Measurements from ENCODE around the gene ADAM12. TPM values are rescaled to one million over a fixed set of nuclear protein-coding genes. Genes with fewer than 3 reads are reported as not detected.

ADAM12 gene
- total RNA-seq, 2 donors from 2014 or later = 0.46 TPM; not detected in 1

DNA sequence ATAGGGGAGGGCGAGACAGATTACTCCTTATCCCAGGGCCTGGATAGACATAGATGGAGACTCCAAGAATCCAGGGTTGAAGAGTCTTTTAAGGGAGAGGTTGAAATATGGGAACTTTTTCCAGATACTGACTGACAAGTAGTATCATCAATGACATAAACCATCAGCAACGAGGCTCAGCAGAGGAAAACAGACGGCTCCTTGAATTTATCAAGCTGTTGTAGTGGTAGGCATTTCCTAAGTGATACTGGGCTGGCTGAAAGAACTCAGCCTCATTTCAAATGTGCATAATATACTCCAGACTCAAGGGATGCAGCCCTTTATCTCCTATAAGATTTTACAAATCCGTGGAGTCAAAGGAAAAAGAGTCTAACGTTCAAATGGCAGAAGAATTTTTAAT lies 341.4 kb downstream of the ADAM12 start:
- no peaks in the 10 kb centered on the region for H3K4me1 ChIP-seq (ENCODE audit: control insufficient read depth, insufficient read depth, low read length)
- Mint-ChIP-seq H3K4me1 (peaks cover 4% of the 10 kb centered on the region), H3K4me3 (no peak overlapping the region), H3K9me3 (no peaks in the 10 kb centered on the region), H3K36me3 (ENCODE audit: low read depth) (no peaks in the 10 kb centered on the region), H3K27me3 (ENCODE audit: insufficient read depth) (peaks cover 5% of the 10 kb centered on the region), H3K27ac (no peak overlapping the region)
- no peaks in the 10 kb centered on the region for H3K36me3 ChIP-seq (ENCODE audit: control insufficient read depth, insufficient read depth, low read length)
- WGBS, 2 experiments (ENCODE audit: insufficient coverage in 1 of 2, insufficient read length in 1 of 2) = 89 to 95% methylated on average over 4 to 5 of the region's 5 CpGs
- no peak overlapping the region for H3K4me3 ChIP-seq (ENCODE audit: low read length)
- no peaks in the 10 kb centered on the region for H3K27me3 ChIP-seq (ENCODE audit: control insufficient read depth, insufficient read depth, low read length, poor library complexity, severe bottlenecking)
- no peak overlapping the region for H3K27ac ChIP-seq (ENCODE audit: low read depth, low read length)
- DNase-seq = no peak
- H3K9ac ChIP-seq (ENCODE audit: extremely low read depth, low read length, poor library complexity, severe bottlenecking) = no peak overlapping the region
- TF ChIP-seq, protein P1, sequence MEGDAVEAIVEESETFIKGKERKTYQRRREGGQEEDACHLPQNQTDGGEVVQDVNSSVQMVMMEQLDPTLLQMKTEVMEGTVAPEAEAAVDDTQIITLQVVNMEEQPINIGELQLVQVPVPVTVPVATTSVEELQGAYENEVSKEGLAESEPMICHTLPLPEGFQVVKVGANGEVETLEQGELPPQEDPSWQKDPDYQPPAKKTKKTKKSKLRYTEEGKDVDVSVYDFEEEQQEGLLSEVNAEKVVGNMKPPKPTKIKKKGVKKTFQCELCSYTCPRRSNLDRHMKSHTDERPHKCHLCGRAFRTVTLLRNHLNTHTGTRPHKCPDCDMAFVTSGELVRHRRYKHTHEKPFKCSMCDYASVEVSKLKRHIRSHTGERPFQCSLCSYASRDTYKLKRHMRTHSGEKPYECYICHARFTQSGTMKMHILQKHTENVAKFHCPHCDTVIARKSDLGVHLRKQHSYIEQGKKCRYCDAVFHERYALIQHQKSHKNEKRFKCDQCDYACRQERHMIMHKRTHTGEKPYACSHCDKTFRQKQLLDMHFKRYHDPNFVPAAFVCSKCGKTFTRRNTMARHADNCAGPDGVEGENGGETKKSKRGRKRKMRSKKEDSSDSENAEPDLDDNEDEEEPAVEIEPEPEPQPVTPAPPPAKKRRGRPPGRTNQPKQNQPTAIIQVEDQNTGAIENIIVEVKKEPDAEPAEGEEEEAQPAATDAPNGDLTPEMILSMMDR (conservative IDR thresholded peaks at IDR 0.05) = no peak
- no peaks in the 10 kb centered on the region for H3K9me3 ChIP-seq (ENCODE audit: control insufficient read depth, low read length)

DNA sequence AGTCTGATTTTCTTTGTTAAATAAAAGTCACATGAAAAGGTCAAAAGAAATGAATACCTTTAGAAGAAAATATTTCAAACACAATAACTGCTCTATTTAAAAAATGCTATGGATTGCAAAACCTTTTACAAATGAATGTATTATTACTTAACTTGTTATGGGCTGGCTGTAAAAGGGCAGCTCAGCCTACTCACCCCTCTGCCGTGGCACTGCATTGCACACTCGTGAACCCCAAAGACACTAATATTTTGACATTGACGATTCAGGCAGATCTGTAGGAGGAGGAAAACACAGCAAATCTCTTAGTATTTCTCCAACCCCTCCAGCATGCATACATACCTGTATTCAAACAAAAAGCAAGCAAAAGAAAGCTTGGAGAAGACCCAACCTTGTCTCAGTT lies 342.4 kb downstream of the ADAM12 start:
- DNase-seq = no peak
- H3K4me1 ChIP-seq (ENCODE audit: control insufficient read depth, insufficient read depth, low read length) = no peaks in the 10 kb centered on the region
- no peak overlapping the region for H3K4me3 Mint-ChIP-seq
- H3K9me3 Mint-ChIP-seq = no peaks in the 10 kb centered on the region
- H3K27me3 Mint-ChIP-seq (ENCODE audit: insufficient read depth) = peaks cover 5% of the 10 kb centered on the region
- 89 to 100% methylated on average over 2 to 3 of the region's 3 CpGs for WGBS, 2 experiments (ENCODE audit: insufficient coverage in 1 of 2, insufficient read length in 1 of 2)
- no peaks in the 10 kb centered on the region for H3K27me3 ChIP-seq (ENCODE audit: control insufficient read depth, insufficient read depth, low read length, poor library complexity, severe bottlenecking)
- H3K9me3 ChIP-seq (ENCODE audit: control insufficient read depth, low read length) = no peaks in the 10 kb centered on the region
- no peak overlapping the region for H3K9ac ChIP-seq (ENCODE audit: extremely low read depth, low read length, poor library complexity, severe bottlenecking)
- H3K36me3 Mint-ChIP-seq (ENCODE audit: low read depth) = no peaks in the 10 kb centered on the region
- TF ChIP-seq, protein P1 (conservative IDR thresholded peaks at IDR 0.05) = no peak
- no peak overlapping the region for H3K4me3 ChIP-seq (ENCODE audit: low read length)
- no peak overlapping the region for H3K27ac ChIP-seq (ENCODE audit: low read depth, low read length)
- no peak overlapping the region for H3K27ac Mint-ChIP-seq
- H3K4me1 Mint-ChIP-seq = peaks cover 9% of the 10 kb centered on the region
- no peaks in the 10 kb centered on the region for H3K36me3 ChIP-seq (ENCODE audit: control insufficient read depth, insufficient read depth, low read length)

DNA sequence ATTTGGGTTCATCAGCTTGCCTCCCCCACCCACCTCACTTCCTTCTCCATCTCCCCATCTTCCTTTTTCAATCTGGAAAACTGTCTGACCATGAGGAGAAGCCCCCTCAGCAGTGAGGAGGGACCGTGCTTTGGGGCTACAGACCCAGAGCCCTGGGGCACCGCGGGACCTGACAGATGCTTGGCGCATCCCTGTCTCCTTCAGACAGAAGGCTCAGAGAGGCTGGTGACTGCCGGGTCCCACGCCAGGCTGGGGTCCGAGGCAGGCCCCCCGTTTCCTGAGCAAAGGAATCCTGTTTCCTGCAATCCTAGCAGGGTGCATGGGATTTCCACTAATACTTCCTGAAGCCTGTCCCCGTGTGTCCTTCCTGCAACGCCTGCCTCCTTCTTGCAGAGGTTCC lies 344.9 kb downstream of the ADAM12 start:
- Mint-ChIP-seq H3K27me3 (ENCODE audit: insufficient read depth) (no peaks in the 10 kb centered on the region), H3K4me1 (peaks cover 11% of the 10 kb centered on the region), H3K4me3 (no peak overlapping the region), H3K9me3 (no peaks in the 10 kb centered on the region), H3K36me3 (ENCODE audit: low read depth) (no peaks in the 10 kb centered on the region), H3K27ac (no peak overlapping the region)
- Histone ChIP-seq H3K27ac (ENCODE audit: low read depth, low read length) (no peak overlapping the region), H3K36me3 (ENCODE audit: control insufficient read depth, insufficient read depth, low read length) (no peaks in the 10 kb centered on the region), H3K9me3 (ENCODE audit: control insufficient read depth, low read length) (no peaks in the 10 kb centered on the region), H3K27me3 (ENCODE audit: control insufficient read depth, insufficient read depth, low read length, poor library complexity, severe bottlenecking) (no peaks in the 10 kb centered on the region), H3K9ac (ENCODE audit: extremely low read depth, low read length, poor library complexity, severe bottlenecking) (no peak overlapping the region), H3K4me3 (ENCODE audit: low read length) (no peak overlapping the region), H3K4me1 (ENCODE audit: control insufficient read depth, insufficient read depth, low read length) (no peaks in the 10 kb centered on the region)
- TF ChIP-seq, protein P1 (conservative IDR thresholded peaks at IDR 0.05) = no peak
- DNase-seq = no peak
- WGBS, 2 experiments (ENCODE audit: insufficient coverage in 1 of 2, insufficient read length in 1 of 2) = 93 to 96% methylated on average over 8 to 10 of the region's 10 CpGs

All from endodermal cell (in vitro differentiated cells).